Caco-2 (cell line): Measurements from ENCODE around the gene TSC22D2. TPM values are rescaled to one million over a fixed set of nuclear protein-coding genes. Genes with fewer than 3 reads are reported as not detected.

Experiments used
- BruUV-seq: library from RNA; stranded (reverse); fragments of 400-500 nt; replicated peaks from 2 replicates; lab custom pipeline; 2021; lab: Mats Ljungman, UMichigan
- CTCF ChIA-PET: fragments of 300-600 bp; sonication (Branson Sonifier 250); formaldehyde crosslinking; loops from one replicate; lab custom pipeline; 2022; ENCODE audit warnings: antibody characterized with exemption; lab: Charles Lee
- POLR2A ChIA-PET: fragments of 300-600 bp; sonication (Branson Sonifier 250); formaldehyde crosslinking; loops from one replicate; lab custom pipeline; 2022; ENCODE audit warnings: antibody characterized with exemption; lab: Charles Lee
- DNase-seq, 2 experiments: peaks; one replicate each; pipeline versions ENCODE4 v3.0.0 to v3.0.0-alpha.2; 2020 to 2022
- H3K27me3 ChIP-seq: replicated peaks from 2 replicates; pipeline ENCODE4 v1.6.0; 2011; ENCODE audit warnings: low read length; ENCODE audit not compliant: control insufficient read depth, insufficient read depth
- H3K36me3 ChIP-seq: 2 replicates; pipeline ENCODE4 v1.5.1; 2011; ENCODE audit warnings: low read length; ENCODE audit not compliant: control insufficient read depth, insufficient read depth
- H3K4me1 ChIP-seq: fragments of 250-450 bp; sonication (Bioruptor Pico); 2 replicates; pipeline ENCODE4 v1.5.1; 2020; ENCODE audit warnings: mild to moderate bottlenecking
- H3K4me3 ChIP-seq: 2 replicates; pipeline ENCODE4 v1.5.1; 2011; ENCODE audit warnings: low read depth, mild to moderate bottlenecking, control low read depth, low read length
- H3K9me3 ChIP-seq: fragments of 250-450 bp; sonication (Bioruptor Pico); 2 replicates; pipeline ENCODE4 v1.5.1; 2020; ENCODE audit warnings: mild to moderate bottlenecking, moderate library complexity
- H3K27ac Mint-ChIP-seq: one replicate; pipeline ENCODE4 v1.8.0; 2022; ENCODE audit warnings: mixed read lengths; ENCODE audit not compliant: unreplicated experiment
- H3K27me3 Mint-ChIP-seq: one replicate; pipeline ENCODE4 v1.8.0; 2022; ENCODE audit warnings: mixed read lengths; ENCODE audit not compliant: insufficient read depth, unreplicated experiment
- H3K36me3 Mint-ChIP-seq: one replicate; pipeline ENCODE4 v1.8.0; 2022; ENCODE audit warnings: mild to moderate bottlenecking, mixed read lengths; ENCODE audit not compliant: insufficient read depth, unreplicated experiment
- H3K4me1 Mint-ChIP-seq: one replicate; pipeline ENCODE4 v1.8.0; 2022; ENCODE audit warnings: low read depth, mixed read lengths; ENCODE audit not compliant: unreplicated experiment
- H3K4me3 Mint-ChIP-seq: one replicate; pipeline ENCODE4 v1.8.0; 2022; ENCODE audit warnings: mild to moderate bottlenecking, moderate library complexity, mixed read lengths; ENCODE audit not compliant: unreplicated experiment
- H3K9me3 Mint-ChIP-seq: one replicate; pipeline ENCODE4 v1.8.0; 2022; ENCODE audit warnings: mixed read lengths; ENCODE audit not compliant: unreplicated experiment
- CTCF ChIP-seq, 2 experiments: fragments of 200-600 bp in 1 of 2; IDR thresholded peaks; 1 replicate in 1 of 2; 2 replicates in 1 of 2; pipeline versions ENCODE4 v1.5.1 to v1.8.0; 2011 to 2022; ENCODE audit warnings: antibody characterized with exemption in 1 of 2, control low read depth in 1 of 2, inconsistent platforms in 1 of 2, low read depth in 1 of 2, low read length in 1 of 2, mild to moderate bottlenecking in 1 of 2, moderate library complexity in 1 of 2; ENCODE audit not compliant: insufficient read depth in 1 of 2, severe bottlenecking in 1 of 2, unreplicated experiment in 1 of 2
- intact Hi-C: fragments of 100-400 bp; cut with micrococcal nuclease; formaldehyde crosslinking; loops from one replicate; pipeline ENCODE4 v1.10.0; 2022; ENCODE audit not compliant: unreplicated experiment
- total RNA-seq: library from RNA; stranded (reverse); gene quantifications from 2 replicates; pipeline ENCODE4 v1.2.3, GENCODE V29; 2022

The TSC22D2 gene
- total RNA-seq, 1 experiment from 2014 or later: 30.8 TPM

GRCh38 chr3:150377601-150378300 lies 30.3 kb upstream of the TSC22D2 start:
- intact Hi-C loops: no loop called here
- no peak for DNase-seq
- CTCF ChIA-PET: no interaction called here
- no TSS peak for BruUV-seq
- H3K27me3 Mint-ChIP-seq: no peaks in the 10 kb centered on the region
- H3K9me3 Mint-ChIP-seq: no peaks in the 10 kb centered on the region
- H3K4me3 ChIP-seq: no peak overlapping the region
- H3K36me3 Mint-ChIP-seq: no peaks in the 10 kb centered on the region
- POLR2A ChIA-PET: no interaction called here
- no peaks in the 10 kb centered on the region for H3K27me3 ChIP-seq
- no peak overlapping the region for H3K4me3 Mint-ChIP-seq
- peaks cover 14% of the 10 kb centered on the region for H3K4me1 ChIP-seq
- peak overlapping the region; percentile 12 for H3K27ac Mint-ChIP-seq
- H3K36me3 ChIP-seq: no peaks in the 10 kb centered on the region
- TF ChIP-seq CTCF (IDR thresholded peaks at IDR 0.05; ENCODE audit: insufficient read depth in 1 of 2, low read depth in 1 of 2, low read length in 1 of 2, severe bottlenecking in 1 of 2, unreplicated experiment in 1 of 2): no peak
- peaks cover 21% of the 10 kb centered on the region for H3K4me1 Mint-ChIP-seq
- H3K9me3 ChIP-seq: no peaks in the 10 kb centered on the region

- H3K27ac Mint-ChIP-seq: peak overlapping the region; percentile 12
- DNase-seq: no peak
Measured at GRCh38 chr3:150378301-150378748, 29.8 kb upstream of the TSC22D2 start.

GRCh38 chr3:150379469-150379868 lies 28.6 kb upstream of the TSC22D2 start:
- H3K4me1 ChIP-seq: peaks cover 6% of the 10 kb centered on the region; the same call in 1 of the 2 replicates
- H3K27ac Mint-ChIP-seq: no peak overlapping the region
- no TSS peak for BruUV-seq
- no peak overlapping the region for H3K4me3 Mint-ChIP-seq
- no peaks in the 10 kb centered on the region for H3K27me3 ChIP-seq
- no peaks in the 10 kb centered on the region for H3K9me3 Mint-ChIP-seq
- DNase-seq: no peak
- ChIA-PET CTCF (no interaction called here), POLR2A (no interaction called here)
- H3K27me3 Mint-ChIP-seq: no peaks in the 10 kb centered on the region
- TF ChIP-seq CTCF (IDR thresholded peaks at IDR 0.05; ENCODE audit: insufficient read depth in 1 of 2, low read depth in 1 of 2, low read length in 1 of 2, severe bottlenecking in 1 of 2, unreplicated experiment in 1 of 2): no peak
- H3K4me1 Mint-ChIP-seq: peaks cover 21% of the 10 kb centered on the region
- H3K36me3 Mint-ChIP-seq: no peaks in the 10 kb centered on the region
- H3K4me3 ChIP-seq: no peak overlapping the region
- H3K9me3 ChIP-seq: no peaks in the 10 kb centered on the region
- intact Hi-C loops: no loop called here
- H3K36me3 ChIP-seq: no peaks in the 10 kb centered on the region

More at GRCh38 chr3:150378301-150378748, 29.8 kb upstream of the TSC22D2 start:
- CTCF ChIA-PET: no interaction called here
- H3K9me3 Mint-ChIP-seq: no peaks in the 10 kb centered on the region
- H3K9me3 ChIP-seq: no peaks in the 10 kb centered on the region
- H3K4me3 ChIP-seq: no peak overlapping the region
- no TSS peak for BruUV-seq
- H3K36me3 Mint-ChIP-seq: no peaks in the 10 kb centered on the region
- intact Hi-C loops: no loop called here
- no peaks in the 10 kb centered on the region for H3K27me3 Mint-ChIP-seq
- H3K4me3 Mint-ChIP-seq: no peak overlapping the region
- no peaks in the 10 kb centered on the region for H3K36me3 ChIP-seq
- no peaks in the 10 kb centered on the region for H3K27me3 ChIP-seq
- TF ChIP-seq CTCF (IDR thresholded peaks at IDR 0.05; ENCODE audit: insufficient read depth in 1 of 2, low read depth in 1 of 2, low read length in 1 of 2, severe bottlenecking in 1 of 2, unreplicated experiment in 1 of 2): no peak
- peaks cover 21% of the 10 kb centered on the region for H3K4me1 Mint-ChIP-seq
- POLR2A ChIA-PET: no interaction called here
- H3K4me1 ChIP-seq: peaks cover 9% of the 10 kb centered on the region
